ENCODE results near the gene NFIX. TPM values are rescaled to one million over a fixed set of nuclear protein-coding genes. Genes with fewer than 3 reads are reported as not detected.

NFIX gene
- total RNA-seq, 1 donor from 2014 or later: 5.8 TPM

- FAIRE-seq (peak; percentile 86), DNase-seq (ENCODE audit: low read depth) (no peak)
- Histone ChIP-seq H3K27me3 (ENCODE audit: control insufficient read depth, insufficient read depth, low read length) (peaks cover 2% of the 10 kb centered on the region), H3K36me3 (ENCODE audit: control insufficient read depth, insufficient read depth, low read length) (no peaks in the 10 kb centered on the region), H3K4me3 (ENCODE audit: low read depth, low read length) (no peak overlapping the region)
- no peak for TF ChIP-seq CTCF (IDR thresholded peaks at IDR 0.05; ENCODE audit: insufficient read depth, low read length, severe bottlenecking)
Measured at GRCh38 chr19:12985049-12985776, 10.1 kb upstream of the NFIX start.

- H3K36me3 ChIP-seq (ENCODE audit: control insufficient read depth, insufficient read depth, low read length): no peaks in the 10 kb centered on the region
- TF ChIP-seq CTCF (IDR thresholded peaks at IDR 0.05; ENCODE audit: insufficient read depth, low read length, severe bottlenecking): no peak
- H3K27me3 ChIP-seq (ENCODE audit: control insufficient read depth, insufficient read depth, low read length): peaks cover 2% of the 10 kb centered on the region
- FAIRE-seq: peak; percentile 66
- no peak for DNase-seq (ENCODE audit: low read depth)
- no peak overlapping the region for H3K4me3 ChIP-seq (ENCODE audit: low read depth, low read length)
Measured at GRCh38 chr19:12986726-12987125, 8.5 kb upstream of the NFIX start.

- no peak for FAIRE-seq
Measured at GRCh38 chr19:12987190-12987589, 8.1 kb upstream of the NFIX start.

GRCh38 chr19:12987781-12988180, 7.5 kb upstream of the NFIX start:
- Histone ChIP-seq H3K4me3 (ENCODE audit: low read depth, low read length) (no peak overlapping the region), H3K27me3 (ENCODE audit: control insufficient read depth, insufficient read depth, low read length) (no peaks in the 10 kb centered on the region), H3K36me3 (ENCODE audit: control insufficient read depth, insufficient read depth, low read length) (no peaks in the 10 kb centered on the region)
- DNase-seq (ENCODE audit: low read depth): no peak
- FAIRE-seq: no peak
- no peak for TF ChIP-seq CTCF (IDR thresholded peaks at IDR 0.05; ENCODE audit: insufficient read depth, low read length, severe bottlenecking)

More at GRCh38 chr19:12987190-12987589, 8.1 kb upstream of the NFIX start:
- Histone ChIP-seq H3K27me3 (ENCODE audit: control insufficient read depth, insufficient read depth, low read length) (peaks cover 2% of the 10 kb centered on the region), H3K36me3 (ENCODE audit: control insufficient read depth, insufficient read depth, low read length) (no peaks in the 10 kb centered on the region), H3K4me3 (ENCODE audit: low read depth, low read length) (no peak overlapping the region)
- no peak for DNase-seq (ENCODE audit: low read depth)
- TF ChIP-seq CTCF (IDR thresholded peaks at IDR 0.05; ENCODE audit: insufficient read depth, low read length, severe bottlenecking): no peak

- Histone ChIP-seq H3K36me3 (ENCODE audit: control insufficient read depth, insufficient read depth, low read length) (no peaks in the 10 kb centered on the region), H3K4me3 (ENCODE audit: low read depth, low read length) (no peak overlapping the region), H3K27me3 (ENCODE audit: control insufficient read depth, insufficient read depth, low read length) (no peaks in the 10 kb centered on the region)
- DNase-seq (ENCODE audit: low read depth) (no peak), FAIRE-seq (no peak)
- TF ChIP-seq CTCF (IDR thresholded peaks at IDR 0.05; ENCODE audit: insufficient read depth, low read length, severe bottlenecking): no peak
Measured at GRCh38 chr19:12990431-12990830, 4.8 kb upstream of the NFIX start.

GRCh38 chr19:12990853-12991252, 4.4 kb upstream of the NFIX start:
- no peak for DNase-seq (ENCODE audit: low read depth)
- no peaks in the 10 kb centered on the region for H3K27me3 ChIP-seq (ENCODE audit: control insufficient read depth, insufficient read depth, low read length)
- TF ChIP-seq CTCF (IDR thresholded peaks at IDR 0.05; ENCODE audit: insufficient read depth, low read length, severe bottlenecking): no peak
- no peak for FAIRE-seq
- no peaks in the 10 kb centered on the region for H3K36me3 ChIP-seq (ENCODE audit: control insufficient read depth, insufficient read depth, low read length)
- H3K4me3 ChIP-seq (ENCODE audit: low read depth, low read length): no peak overlapping the region

All from bronchial epithelial cell (primary cell).